Esophagus squamous epithelium (tissue), 4 donors: Measurements from ENCODE around the gene COL1A1.

ENCODE experiments used
- POLR2A ChIP-seq, 4 donors: fragments of 450-650 bp; IDR thresholded peaks; one replicate each; pipeline ENCODE4 v1.6.1; 2017; ENCODE audit warnings: antibody characterized with exemption in 4 of 4, mild to moderate bottlenecking in 4 of 4, moderate library complexity in 3 of 4
- TF ChIP-seq, protein P1 (sequence below), 6 experiments: fragments of 450-650 bp in 4 of 6; fragments of 200-600 bp in 2 of 6; sonication (generic) in 2 of 6; IDR thresholded peaks; one replicate each; pipeline ENCODE4 v1.5.1; 2016 to 2019; ENCODE audit warnings: antibody characterized with exemption in 6 of 6, mild to moderate bottlenecking in 4 of 6, moderate library complexity in 4 of 6

DNA sequence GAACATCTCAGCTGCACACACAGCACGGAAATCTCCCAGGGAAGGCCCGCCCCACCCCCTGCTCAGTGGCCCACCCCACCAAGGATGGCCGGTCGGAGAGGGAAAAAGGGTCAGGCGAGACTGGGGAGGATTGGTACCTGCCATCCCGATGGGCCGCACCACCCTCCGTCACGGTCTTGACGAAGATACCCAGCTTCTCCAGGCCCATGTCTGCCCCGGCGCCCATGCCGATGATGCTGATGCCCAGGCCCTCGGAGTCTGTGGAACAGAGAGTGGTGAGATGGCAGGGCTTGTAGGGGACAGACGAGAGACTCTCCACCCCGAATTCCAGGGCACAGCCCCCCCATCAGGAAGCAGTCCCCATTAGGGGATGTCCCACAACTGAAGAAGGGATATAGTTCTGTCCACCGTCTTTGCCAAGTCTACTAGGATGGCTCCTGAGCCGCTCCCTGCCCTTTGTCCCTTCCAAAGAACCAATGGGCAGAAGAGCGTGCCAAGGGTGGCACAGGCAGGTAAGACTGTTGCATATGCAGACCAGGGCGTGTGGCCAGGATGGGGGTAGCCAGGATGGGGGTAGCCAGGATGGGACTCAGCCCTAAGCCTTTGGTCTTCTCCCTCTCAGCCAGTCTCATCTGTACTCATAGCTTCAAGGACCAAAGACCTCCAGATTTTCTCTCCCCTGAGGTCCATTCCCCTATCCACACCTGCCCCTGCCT lies 57.8 kb downstream of the COL1A1 start:
- TF ChIP-seq, protein P1, sequence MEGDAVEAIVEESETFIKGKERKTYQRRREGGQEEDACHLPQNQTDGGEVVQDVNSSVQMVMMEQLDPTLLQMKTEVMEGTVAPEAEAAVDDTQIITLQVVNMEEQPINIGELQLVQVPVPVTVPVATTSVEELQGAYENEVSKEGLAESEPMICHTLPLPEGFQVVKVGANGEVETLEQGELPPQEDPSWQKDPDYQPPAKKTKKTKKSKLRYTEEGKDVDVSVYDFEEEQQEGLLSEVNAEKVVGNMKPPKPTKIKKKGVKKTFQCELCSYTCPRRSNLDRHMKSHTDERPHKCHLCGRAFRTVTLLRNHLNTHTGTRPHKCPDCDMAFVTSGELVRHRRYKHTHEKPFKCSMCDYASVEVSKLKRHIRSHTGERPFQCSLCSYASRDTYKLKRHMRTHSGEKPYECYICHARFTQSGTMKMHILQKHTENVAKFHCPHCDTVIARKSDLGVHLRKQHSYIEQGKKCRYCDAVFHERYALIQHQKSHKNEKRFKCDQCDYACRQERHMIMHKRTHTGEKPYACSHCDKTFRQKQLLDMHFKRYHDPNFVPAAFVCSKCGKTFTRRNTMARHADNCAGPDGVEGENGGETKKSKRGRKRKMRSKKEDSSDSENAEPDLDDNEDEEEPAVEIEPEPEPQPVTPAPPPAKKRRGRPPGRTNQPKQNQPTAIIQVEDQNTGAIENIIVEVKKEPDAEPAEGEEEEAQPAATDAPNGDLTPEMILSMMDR (IDR thresholded peaks at IDR 0.05) = no peak
- no peak for TF ChIP-seq POLR2A (IDR thresholded peaks at IDR 0.05)
